Measurements from ENCODE around the gene FANCF.
"Not testable (repeated sequence)": the region's sequence is repeated elsewhere in the genome, so short reads cannot be mapped to it uniquely, and the experiment has no call there.

FANCF gene

GRCh38 chr11:22625448-22626287, at the start of gene FANCF:
TSS of gene FANCF (minus strand) at chr11:22625823. CDS start at chr11:22625810, 13 bp downstream.
- peak; percentile 79 to 90 for DNase-seq (ENCODE audit: low read depth in 2 of 2, low spot score in 1 of 2)

GRCh38 chr11:22674470-22675439, 49.1 kb upstream of the FANCF start:
- DNase-seq (ENCODE audit: low read depth in 2 of 2, low spot score in 1 of 2): no peak

GRCh38 chr11:22671751-22672150, 46.1 kb upstream of the FANCF start:
- no peak for DNase-seq (ENCODE audit: low read depth in 2 of 2, low spot score in 1 of 2)

GRCh38 chr11:22670830-22671229, 45.2 kb upstream of the FANCF start:
- DNase-seq (ENCODE audit: low read depth in 2 of 2, low spot score in 1 of 2): no peak

GRCh38 chr11:22669368-22669767, 43.7 kb upstream of the FANCF start:
- DNase-seq (ENCODE audit: low read depth in 2 of 2, low spot score in 1 of 2): no peak

- no peak for DNase-seq (ENCODE audit: low read depth in 2 of 2, low spot score in 1 of 2)
These were observed 42.6 kb upstream of the FANCF start for GRCh38 chr11:22668005-22668796.

- no peak for DNase-seq (ENCODE audit: low read depth in 2 of 2, low spot score in 1 of 2)
These were observed 41.2 kb upstream of the FANCF start for GRCh38 chr11:22666688-22667439.

- DNase-seq (ENCODE audit: low read depth in 2 of 2, low spot score in 1 of 2): no peak
These were observed 40.7 kb upstream of the FANCF start, which contains the start of gene GAS2 for GRCh38 chr11:22666325-22666687. TSS of gene GAS2 (plus strand) at chr11:22666611. CDS start at chr11:22674870, 8,259 bp downstream.

- no peak for DNase-seq (ENCODE audit: low read depth in 2 of 2, low spot score in 1 of 2)
These were observed 34.2 kb upstream of the FANCF start for GRCh38 chr11:22659783-22660182.

GRCh38 chr11:22657101-22657694, 31.6 kb upstream of the FANCF start:
- DNase-seq (ENCODE audit: low read depth in 2 of 2, low spot score in 1 of 2): no peak

- DNase-seq (ENCODE audit: low read depth in 2 of 2, low spot score in 1 of 2): no peak
These were observed 30.5 kb upstream of the FANCF start for GRCh38 chr11:22656130-22656529.

GRCh38 chr11:22652346-22652745, 26.7 kb upstream of the FANCF start:
- DNase-seq (ENCODE audit: low read depth in 2 of 2, low spot score in 1 of 2): not testable (repeated sequence)

- no peak for DNase-seq (ENCODE audit: low read depth in 2 of 2, low spot score in 1 of 2)
These were observed 15.9 kb upstream of the FANCF start for GRCh38 chr11:22641559-22641958.

GRCh38 chr11:22640862-22641261, 15.2 kb upstream of the FANCF start:
- no peak for DNase-seq (ENCODE audit: low read depth in 2 of 2, low spot score in 1 of 2)

- DNase-seq (ENCODE audit: low read depth in 2 of 2, low spot score in 1 of 2): no peak
These were observed 10.1 kb upstream of the FANCF start for GRCh38 chr11:22635689-22636088.

GRCh38 chr11:22634897-22635629, 9.4 kb upstream of the FANCF start:
- DNase-seq (ENCODE audit: low read depth in 2 of 2, low spot score in 1 of 2): no peak

GRCh38 chr11:22633354-22633902, 7.8 kb upstream of the FANCF start:
- no peak for DNase-seq (ENCODE audit: low read depth in 2 of 2, low spot score in 1 of 2)

- no peak for DNase-seq (ENCODE audit: low read depth in 2 of 2, low spot score in 1 of 2)
These were observed 1.8 kb upstream of the FANCF start for GRCh38 chr11:22627421-22627820.

Data from stimulated activated CD8-positive, alpha-beta memory T cell treated with anti-CD3 and anti-CD28 coated beads, Interleukin-4, amount 100 ng/mL, for 1 hour (primary cell).